CMK (cell line): ENCODE measurements around the gene SPATS1.
A peak's percentile ranks its signal among the peaks of the same experiment; 100 is the strongest.
"Not testable (repeated sequence)": the region's sequence is repeated elsewhere in the genome, so short reads cannot be mapped to it uniquely, and the experiment has no call there.

Experiments
- DNase-seq: peaks from one replicate; pipeline ENCODE4 v3.0.0-alpha.2; 2010; ENCODE audit warnings: low read depth

Gene SPATS1

GRCh38 chr6:44342052-44342451 lies 398 bp upstream of the SPATS1 start:
- no peak for DNase-seq

GRCh38 chr6:44346818-44347217 lies 4.4 kb downstream of the SPATS1 start:
- DNase-seq, result not testable (repeated sequence)

- no peak for DNase-seq
These were observed 7.6 kb downstream of the SPATS1 start for GRCh38 chr6:44349904-44350649.

- DNase-seq, result not testable (repeated sequence)
These were observed 8.2 kb downstream of the SPATS1 start for GRCh38 chr6:44350650-44350994.

GRCh38 chr6:44352259-44352658 lies 9.8 kb downstream of the SPATS1 start:
- no peak for DNase-seq

GRCh38 chr6:44353336-44353735 lies 10.9 kb downstream of the SPATS1 start:
- no peak for DNase-seq

GRCh38 chr6:44355640-44356039 lies 13.2 kb downstream of the SPATS1 start:
- no peak for DNase-seq

GRCh38 chr6:44356487-44356886 lies 14.0 kb downstream of the SPATS1 start:
- DNase-seq, result no peak

GRCh38 chr6:44359973-44360372 lies 17.5 kb downstream of the SPATS1 start:
- DNase-seq, result no peak

- no peak for DNase-seq
These were observed 19.5 kb downstream of the SPATS1 start for GRCh38 chr6:44361947-44362346.

GRCh38 chr6:44363377-44363926 lies 21.0 kb downstream of the SPATS1 start:
- no peak for DNase-seq

GRCh38 chr6:44366781-44367180 lies 24.3 kb downstream of the SPATS1 start:
- DNase-seq, result no peak

- no peak for DNase-seq
These were observed 25.2 kb downstream of the SPATS1 start for GRCh38 chr6:44367681-44368080.

- no peak for DNase-seq
These were observed 30.6 kb downstream of the SPATS1 start for GRCh38 chr6:44373051-44373450.

GRCh38 chr6:44373787-44374186 lies 31.3 kb downstream of the SPATS1 start:
- DNase-seq, result no peak

- no peak for DNase-seq
These were observed 32.6 kb downstream of the SPATS1 start for GRCh38 chr6:44375071-44375470.

- DNase-seq, result no peak
These were observed 35.0 kb downstream of the SPATS1 start for GRCh38 chr6:44377484-44377883.

GRCh38 chr6:44377971-44378370 lies 35.5 kb downstream of the SPATS1 start:
- DNase-seq, result no peak

- DNase-seq, result no peak
These were observed 39.3 kb downstream of the SPATS1 start for GRCh38 chr6:44381739-44382138.

GRCh38 chr6:44386364-44386928 lies 44.0 kb downstream of the SPATS1 start:
- DNase-seq, result no peak

- no peak for DNase-seq
These were observed 44.5 kb downstream of the SPATS1 start for GRCh38 chr6:44386929-44387345.

GRCh38 chr6:44387346-44388134 lies 45.1 kb downstream of the SPATS1 start, which contains the start of gene CDC5L:
CDC5L (plus strand) TSS chr6:44387706; CDS start chr6:44387824, 118 bp downstream.
- peak; percentile 99 for DNase-seq

GRCh38 chr6:44388135-44388487 lies 45.7 kb downstream of the SPATS1 start:
- no peak for DNase-seq
